Neural cell (in vitro differentiated cells): ENCODE data around the gene TFF2. TPM values are rescaled to one million over a fixed set of nuclear protein-coding genes. Genes with fewer than 3 reads are reported as not detected.

Experiments
- H2AFZ ChIP-seq: fragments of 200-600, 300-800 bp; sonication (generic), shearing (Covaris generic); 2 replicates; pipeline ENCODE4 v1.6.0; 2014; ENCODE audit warnings: low read depth, mild to moderate bottlenecking, antibody characterized with exemption, low read length, moderate library complexity
- H3F3A ChIP-seq: fragments of 200-600 bp; shearing (Covaris generic); 2 replicates; pipeline ENCODE4 v1.6.1; 2016; ENCODE audit warnings: mild to moderate bottlenecking, moderate library complexity, mixed read lengths, antibody characterized with exemption, low read length; ENCODE audit not compliant: insufficient read depth, poor library complexity, severe bottlenecking
- H3K27ac ChIP-seq: fragments of 200-600, 300-800 bp; sonication (generic), shearing (Covaris generic); 2 replicates; pipeline ENCODE4 v1.5.1; 2014; ENCODE audit warnings: mild to moderate bottlenecking, low read length, moderate library complexity
- H3K27me3 ChIP-seq: fragments of 300-800, 200-600 bp; sonication (generic), shearing (Covaris generic); 2 replicates; pipeline ENCODE4 v1.6.0; 2014; ENCODE audit warnings: mild to moderate bottlenecking, low read depth, low read length, moderate library complexity; ENCODE audit not compliant: insufficient read depth
- H3K36me3 ChIP-seq: fragments of 300-800, 200-600 bp; sonication (generic), shearing (Covaris generic); 2 replicates; pipeline ENCODE4 v1.5.1; 2014; ENCODE audit warnings: mild to moderate bottlenecking, antibody characterized with exemption, low read length, moderate library complexity; ENCODE audit not compliant: insufficient read depth
- H3K4me2 ChIP-seq: fragments of 300-800, 200-600 bp; sonication (generic), shearing (Covaris generic); 2 replicates; pipeline ENCODE4 v1.6.0; 2014; ENCODE audit warnings: mild to moderate bottlenecking, low read length
- H3K4me3 ChIP-seq: fragments of 300-800, 200-600 bp; sonication (generic), shearing (Covaris generic); 2 replicates; pipeline ENCODE4 v1.5.1; 2014; ENCODE audit warnings: mild to moderate bottlenecking, low read length, moderate library complexity
- H3K79me2 ChIP-seq: fragments of 200-600 bp; shearing (Covaris generic); replicated peaks from 2 replicates; pipeline ENCODE4 v1.6.0; 2014; ENCODE audit warnings: mild to moderate bottlenecking, low read length, moderate library complexity; ENCODE audit not compliant: insufficient read depth
- H3K9ac ChIP-seq: fragments of 300-800, 200-600 bp; sonication (generic), shearing (Covaris generic); 2 replicates; pipeline ENCODE4 v1.6.1; 2016; ENCODE audit warnings: mild to moderate bottlenecking, low read length, mixed read lengths
- H3K9me2 ChIP-seq: fragments of 200-600 bp; shearing (Covaris generic); 2 replicates; pipeline ENCODE4 v1.6.1; 2016; ENCODE audit warnings: mild to moderate bottlenecking, low read length, mixed read lengths; ENCODE audit not compliant: insufficient read depth
- H3K9me3 ChIP-seq: fragments of 200-600, 300-800 bp; sonication (generic), shearing (Covaris generic); 2 replicates; pipeline ENCODE4 v1.6.1; 2016; ENCODE audit warnings: mild to moderate bottlenecking, mixed run types, low read length, moderate library complexity, mixed read lengths
- H4K20me1 ChIP-seq: fragments of 200-600 bp; shearing (Covaris generic); 2 replicates; pipeline ENCODE4 v1.6.1; 2016; ENCODE audit warnings: mild to moderate bottlenecking, mixed run types; ENCODE audit not compliant: insufficient read depth
- CTCF ChIP-seq: fragments of 450-650 bp; IDR thresholded peaks from 2 replicates; pipeline ENCODE4 v1.5.1; 2014; ENCODE audit warnings: antibody characterized with exemption, mild to moderate bottlenecking, moderate library complexity; ENCODE audit not compliant: poor library complexity, severe bottlenecking
- EP300 ChIP-seq: fragments of 450-650 bp; conservative IDR thresholded peaks from 2 replicates; pipeline ENCODE4 v1.6.1; 2014; ENCODE audit warnings: antibody characterized with exemption, mild to moderate bottlenecking, moderate library complexity; ENCODE audit not compliant: poor library complexity, severe bottlenecking
- EZH2 ChIP-seq: fragments of 200-600, 300-800 bp; shearing (Covaris generic), sonication (generic); IDR thresholded peaks from 2 replicates; pipeline ENCODE4 v1.6.1; 2014; ENCODE audit warnings: antibody characterized with exemption, low read length, borderline replicate concordance, mild to moderate bottlenecking; ENCODE audit not compliant: insufficient read depth, poor library complexity, severe bottlenecking
- MXI1 ChIP-seq: fragments of 450-650 bp; conservative IDR thresholded peaks from 2 replicates; pipeline ENCODE4 v1.6.1; 2014; ENCODE audit warnings: antibody characterized with exemption, mild to moderate bottlenecking; ENCODE audit not compliant: poor library complexity, severe bottlenecking
- POLR2AphosphoS5 ChIP-seq: IDR thresholded peaks from 2 replicates; pipeline ENCODE4 v1.6.1; 2012
- RAD21 ChIP-seq: fragments of 450-650 bp; conservative IDR thresholded peaks from 2 replicates; pipeline ENCODE4 v1.6.1; 2014; ENCODE audit warnings: antibody characterized with exemption, mild to moderate bottlenecking, moderate library complexity
- REST ChIP-seq: IDR thresholded peaks from 2 replicates; pipeline ENCODE4 v1.6.1; 2012; ENCODE audit warnings: borderline replicate concordance
- SMC3 ChIP-seq: fragments of 450-650 bp; conservative IDR thresholded peaks from 2 replicates; pipeline ENCODE4 v1.6.1; 2014; ENCODE audit warnings: antibody characterized with exemption, mild to moderate bottlenecking, moderate library complexity; ENCODE audit not compliant: poor library complexity
- TAF1 ChIP-seq: IDR thresholded peaks from 2 replicates; pipeline ENCODE4 v1.6.1; 2012; ENCODE audit warnings: low read depth
- polyA plus RNA-seq: library from polyadenylated mRNA; depleted of rRNA; stranded (reverse); fragments of >200 nt; gene quantifications from 2 replicates; pipeline ENCODE4 v1.2.3, GENCODE V29; 2014

The TFF2 gene
- polyA plus RNA-seq, 1 donor from 2014 or later = not detected

- Histone ChIP-seq H3K9me3 (peaks cover 6% of the 10 kb centered on the region), H3K27ac (no peak overlapping the region), H2AFZ (no peak overlapping the region), H3K4me2 (no peak overlapping the region), H3K79me2 (no peaks in the 10 kb centered on the region), H3K27me3 (no peaks in the 10 kb centered on the region), H3K9ac (no peak overlapping the region), H4K20me1 (no peaks in the 10 kb centered on the region), H3F3A (no peaks in the 10 kb centered on the region), H3K4me3 (no peak overlapping the region), H3K9me2 (no peaks in the 10 kb centered on the region), H3K36me3 (no peaks in the 10 kb centered on the region)
- TF ChIP-seq MXI1 = no peak
- TF ChIP-seq EZH2 = no peak
- no peak for TF ChIP-seq POLR2AphosphoS5
- TF ChIP-seq EP300 = no peak
- TF ChIP-seq CTCF = no peak
- no peak for TF ChIP-seq REST
- no peak for TF ChIP-seq TAF1
- no peak for TF ChIP-seq SMC3
- no peak for TF ChIP-seq RAD21
Observed at GRCh38 chr21:42332557-42333317, 18.1 kb downstream of the TFF2 start.

GRCh38 chr21:42331660-42332059 is 19.1 kb downstream of the TFF2 start:
- H3K27me3 ChIP-seq = no peaks in the 10 kb centered on the region
- H3K9me2 ChIP-seq = no peaks in the 10 kb centered on the region
- no peak overlapping the region for H3K9ac ChIP-seq
- peaks cover 6% of the 10 kb centered on the region for H3K9me3 ChIP-seq
- no peaks in the 10 kb centered on the region for H3K36me3 ChIP-seq
- H3K4me3 ChIP-seq = no peak overlapping the region
- no peaks in the 10 kb centered on the region for H3F3A ChIP-seq
- no peak overlapping the region for H3K27ac ChIP-seq
- H3K79me2 ChIP-seq = no peaks in the 10 kb centered on the region
- H4K20me1 ChIP-seq = no peaks in the 10 kb centered on the region
- no peak overlapping the region for H3K4me2 ChIP-seq
- H2AFZ ChIP-seq = no peak overlapping the region
- TF ChIP-seq TAF1 (no peak), SMC3 (no peak), RAD21 (no peak), CTCF (no peak), POLR2AphosphoS5 (no peak), EP300 (no peak), EZH2 (no peak), REST (no peak), MXI1 (no peak)
